Upper lobe of left lung (tissue), 6 donors: ENCODE results near the gene GOSR1. TPM values are rescaled to one million over a fixed set of nuclear protein-coding genes. Genes with fewer than 3 reads are reported as not detected.
A peak's percentile ranks its signal among the peaks of the same experiment; 100 is the strongest.
"Not testable (repeated sequence)": the region's sequence is repeated elsewhere in the genome, so short reads cannot be mapped to it uniquely, and the experiment has no call there.

ENCODE experiments used
- ATAC-seq, 2 donors: fragments of 200-7000 bp; cut with Tn5 transposase; one replicate each; pipeline ENCODE4 v1.9.1; 2022; ENCODE audit warnings: mild to moderate bottlenecking in 2 of 2, moderate library complexity in 2 of 2; ENCODE audit not compliant: low FRiP score in 2 of 2
- DNase-seq, 2 donors: peaks; one replicate each; pipeline ENCODE4 v3.0.0-alpha.2; 2019 to 2020
- H3K27ac ChIP-seq, 4 donors: fragments of 200-600 bp; sonication (generic); one replicate each; pipeline ENCODE4 v1.5.1; 2016 to 2019
- H3K27me3 ChIP-seq, 4 donors: fragments of 200-600 bp; sonication (generic); one replicate each; pipeline ENCODE4 v1.5.1; 2017 to 2019
- H3K36me3 ChIP-seq, 4 donors: fragments of 200-600 bp; sonication (generic); one replicate each; pipeline ENCODE4 v1.5.1; 2016 to 2019
- H3K4me1 ChIP-seq, 4 donors: fragments of 200-600 bp; sonication (generic); one replicate each; pipeline ENCODE4 v1.5.1; 2018 to 2019
- H3K4me3 ChIP-seq, 4 donors: fragments of 200-600 bp; sonication (generic); one replicate each; pipeline ENCODE4 v1.5.1; 2017 to 2019; ENCODE audit warnings: mild to moderate bottlenecking in 2 of 4, moderate library complexity in 1 of 4
- H3K9me3 ChIP-seq, 4 donors: fragments of 200-600 bp; sonication (generic); one replicate each; pipeline ENCODE4 v1.5.1; 2018 to 2019
- EP300 ChIP-seq, 4 donors: sonication (generic); formaldehyde crosslinking; IDR thresholded peaks; one replicate each; pipeline ENCODE4 v1.5.1; 2017; ENCODE audit warnings: antibody characterized with exemption in 4 of 4, control low read depth in 2 of 4
- POLR2A ChIP-seq, 4 donors: fragments of 450-650 bp; IDR thresholded peaks; one replicate each; pipeline ENCODE4 v1.5.1; 2016 to 2017; ENCODE audit warnings: antibody characterized with exemption in 4 of 4, mild to moderate bottlenecking in 2 of 4
- POLR2AphosphoS5 ChIP-seq, 2 donors: sonication (generic); formaldehyde crosslinking; IDR thresholded peaks; one replicate each; pipeline ENCODE4 v1.5.1; 2017; ENCODE audit warnings: antibody characterized with exemption in 2 of 2
- WGBS, 2 donors: methylation state at CpG; one replicate each; pipeline ENCODE4 v1.1.5; 2017 to 2018; 5-methylcytosine and 5-hydroxymethylcytosine counted together
- total RNA-seq, 6 donors: library from RNA; depleted of rRNA in 4 of 6; stranded (reverse); fragments of >200 nt in 4 of 6; gene quantifications; one replicate each; pipeline versions ENCODE4 v1.1.0 to v1.2.1, GENCODE V29; 2016 to 2021
- TF ChIP-seq, protein P1 (sequence below), 6 experiments: fragments of 450-650 bp in 4 of 6; fragments of 200-600 bp in 2 of 6; sonication (generic) in 2 of 6; IDR thresholded peaks; one replicate each; pipeline ENCODE4 v1.5.1; 2016 to 2019; ENCODE audit warnings: antibody characterized with exemption in 6 of 6
- donor health status: DM: no; HTN: no; CAD: no; lungs with moderate emphysema.
- donor health status: DM: no; HTN: yes; CAD: no; lungs with severe emphysema.

GOSR1 gene
- total RNA-seq, 6 donors from 2014 or later = 19.9 to 48.8 (median 37.0) TPM

DNA sequence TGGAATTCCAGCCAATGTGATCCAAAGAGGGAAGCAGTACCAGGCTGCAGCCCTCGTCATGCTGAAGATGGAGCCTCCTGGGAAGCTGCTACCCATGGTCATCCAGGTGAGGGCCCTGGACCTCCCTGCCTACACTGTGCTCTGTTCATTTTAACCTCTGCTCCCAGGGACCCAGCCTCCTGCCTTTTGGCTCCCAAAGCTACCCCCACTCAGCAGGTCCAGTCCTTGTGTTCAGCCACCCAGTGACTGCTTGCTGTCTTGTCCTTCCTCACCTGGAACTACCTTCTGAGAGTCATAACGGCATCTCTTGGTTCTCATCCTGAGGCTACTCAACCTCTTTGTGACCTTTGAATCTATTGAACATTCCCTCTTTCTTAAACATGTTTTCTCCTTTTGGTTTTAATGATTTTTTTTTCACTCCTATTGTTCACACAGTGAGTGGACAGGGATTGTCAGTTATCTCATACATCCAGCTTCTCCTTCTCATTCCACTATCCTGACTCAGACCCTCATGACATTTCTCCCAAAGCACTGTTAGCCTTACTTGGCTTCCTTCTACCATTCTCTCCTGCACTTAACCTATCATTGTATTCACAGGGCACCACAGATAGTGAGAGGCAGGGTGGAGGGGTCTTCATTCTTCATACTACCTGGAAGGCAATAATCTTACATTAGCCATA is 53.3 kb downstream of the GOSR1 start:
- H3K9me3 ChIP-seq = no peaks in the 10 kb centered on the region
- H3K4me3 ChIP-seq = no peak overlapping the region
- H3K27ac ChIP-seq = no peak overlapping the region
- no peak for DNase-seq
- TF ChIP-seq POLR2AphosphoS5 (IDR thresholded peaks at IDR 0.05) (no peak), POLR2A (IDR thresholded peaks at IDR 0.05) (no peak), EP300 (IDR thresholded peaks at IDR 0.05) (no peak)
- TF ChIP-seq, protein P1, sequence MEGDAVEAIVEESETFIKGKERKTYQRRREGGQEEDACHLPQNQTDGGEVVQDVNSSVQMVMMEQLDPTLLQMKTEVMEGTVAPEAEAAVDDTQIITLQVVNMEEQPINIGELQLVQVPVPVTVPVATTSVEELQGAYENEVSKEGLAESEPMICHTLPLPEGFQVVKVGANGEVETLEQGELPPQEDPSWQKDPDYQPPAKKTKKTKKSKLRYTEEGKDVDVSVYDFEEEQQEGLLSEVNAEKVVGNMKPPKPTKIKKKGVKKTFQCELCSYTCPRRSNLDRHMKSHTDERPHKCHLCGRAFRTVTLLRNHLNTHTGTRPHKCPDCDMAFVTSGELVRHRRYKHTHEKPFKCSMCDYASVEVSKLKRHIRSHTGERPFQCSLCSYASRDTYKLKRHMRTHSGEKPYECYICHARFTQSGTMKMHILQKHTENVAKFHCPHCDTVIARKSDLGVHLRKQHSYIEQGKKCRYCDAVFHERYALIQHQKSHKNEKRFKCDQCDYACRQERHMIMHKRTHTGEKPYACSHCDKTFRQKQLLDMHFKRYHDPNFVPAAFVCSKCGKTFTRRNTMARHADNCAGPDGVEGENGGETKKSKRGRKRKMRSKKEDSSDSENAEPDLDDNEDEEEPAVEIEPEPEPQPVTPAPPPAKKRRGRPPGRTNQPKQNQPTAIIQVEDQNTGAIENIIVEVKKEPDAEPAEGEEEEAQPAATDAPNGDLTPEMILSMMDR (IDR thresholded peaks at IDR 0.05) = no peak
- 95 to 99% methylated on average over 2 of the region's 2 CpGs for WGBS, 2 donors
- H3K4me1 ChIP-seq = no peaks in the 10 kb centered on the region
- ATAC-seq = no peak
- H3K36me3 ChIP-seq = peaks cover 0 to 5% (median 0%) of the 10 kb centered on the region in 4 donors
- no peaks in the 10 kb centered on the region for H3K27me3 ChIP-seq

DNA sequence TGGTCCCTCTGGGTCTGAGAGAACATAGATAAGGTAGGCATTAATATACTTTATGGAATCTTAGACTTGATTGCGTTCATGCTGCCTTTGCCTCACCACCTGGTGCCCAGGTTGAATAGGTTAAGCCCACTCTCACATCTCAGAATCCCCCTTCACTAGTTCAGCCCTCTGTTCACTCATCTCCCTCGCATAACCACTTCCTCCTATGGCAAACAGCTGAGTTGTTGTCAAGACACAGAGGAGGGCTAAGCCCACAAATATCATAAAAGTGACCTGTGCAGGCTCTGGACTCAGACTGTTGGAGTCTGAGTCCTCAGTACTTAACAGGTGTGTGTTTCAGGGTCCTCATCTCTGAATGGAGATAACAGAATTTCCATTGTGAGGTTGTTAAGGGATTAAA is 55.7 kb downstream of the GOSR1 start:
- no peak overlapping the region for H3K27ac ChIP-seq
- DNase-seq = no peak
- no peaks in the 10 kb centered on the region for H3K9me3 ChIP-seq
- H3K27me3 ChIP-seq = no peaks in the 10 kb centered on the region
- TF ChIP-seq POLR2AphosphoS5 (IDR thresholded peaks at IDR 0.05) = no peak
- TF ChIP-seq EP300 (IDR thresholded peaks at IDR 0.05) = no peak
- TF ChIP-seq, protein P1 (IDR thresholded peaks at IDR 0.05) = no peak
- no peak for TF ChIP-seq POLR2A (IDR thresholded peaks at IDR 0.05)
- peaks cover 0 to 5% (median 0%) of the 10 kb centered on the region in 4 donors for H3K36me3 ChIP-seq
- no peak for ATAC-seq
- WGBS, 2 donors = 82 to 84% methylated on average over 2 of the region's 2 CpGs
- no peak overlapping the region for H3K4me3 ChIP-seq
- no peaks in the 10 kb centered on the region for H3K4me1 ChIP-seq

DNA sequence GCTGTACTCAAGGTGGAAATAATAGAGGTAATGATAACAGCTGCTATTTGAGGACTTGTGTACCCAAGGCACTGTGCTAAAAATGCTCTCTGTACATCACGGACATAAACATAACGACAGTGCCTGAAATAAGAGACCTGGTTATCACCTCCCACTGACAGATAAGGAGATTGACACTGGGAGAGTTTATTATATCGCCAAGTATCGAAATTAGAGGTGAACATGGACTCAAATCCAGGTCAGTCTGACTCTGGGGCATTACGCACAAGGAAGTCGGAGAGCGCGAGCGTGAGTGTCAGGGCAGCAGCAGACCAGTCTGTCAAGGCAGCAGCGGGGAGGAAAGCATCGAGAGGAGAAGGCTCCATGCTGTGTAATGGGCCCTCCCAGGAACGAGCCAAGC is 57.1 kb downstream of the GOSR1 start:
- peaks cover 0 to 5% (median 0%) of the 10 kb centered on the region in 4 donors for H3K36me3 ChIP-seq
- 85 to 92% methylated on average over 12 of the region's 12 CpGs for WGBS, 2 donors

DNA sequence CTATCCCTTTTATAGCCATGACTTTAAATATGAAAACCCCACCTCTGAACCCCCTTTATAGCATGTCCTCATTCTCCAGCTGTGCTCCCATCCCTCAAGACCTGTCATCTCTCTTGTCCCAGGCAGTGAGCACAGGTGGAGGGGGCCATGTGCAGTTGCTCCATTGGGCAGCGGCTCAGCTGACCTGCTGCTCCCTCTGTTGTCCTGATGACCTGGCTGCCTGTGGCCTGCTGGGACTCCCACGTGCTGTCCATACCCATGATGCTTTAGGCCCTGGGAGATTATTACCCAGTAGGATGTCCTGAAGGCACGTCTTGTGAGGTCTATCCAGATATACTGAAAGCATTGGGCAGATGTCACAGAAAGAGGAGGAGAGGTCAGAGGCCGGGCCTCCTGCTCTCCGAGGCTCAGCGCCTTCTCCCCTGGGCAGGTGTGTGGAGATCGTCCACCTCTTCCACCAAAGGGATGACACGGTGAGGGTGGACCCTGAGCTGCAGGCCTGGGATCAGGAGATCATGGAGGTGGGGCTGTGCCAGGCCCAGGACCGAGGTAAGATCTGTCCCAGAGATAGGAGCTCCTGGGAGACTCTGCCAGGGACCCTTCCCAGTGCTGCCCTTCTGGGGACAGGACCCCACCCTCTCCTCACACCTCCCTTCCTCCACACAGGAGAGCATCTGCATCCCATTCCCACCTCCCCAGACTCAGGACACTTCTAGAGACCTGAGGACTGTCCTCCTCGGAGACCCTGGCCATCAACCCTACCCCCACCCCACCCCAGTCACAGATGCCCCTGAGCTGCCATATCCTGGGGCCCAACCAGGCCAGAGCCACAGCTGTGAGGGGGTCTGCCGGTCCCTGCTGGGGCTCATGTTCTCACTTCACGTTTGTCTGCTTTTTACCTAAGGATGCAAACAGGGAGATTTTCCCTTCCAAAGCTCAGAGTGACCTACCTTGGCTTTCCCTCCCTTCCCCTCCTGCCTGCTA is 58.0 kb downstream of the GOSR1 start:
- no peak for TF ChIP-seq EP300 (IDR thresholded peaks at IDR 0.05)
- TF ChIP-seq POLR2A (IDR thresholded peaks at IDR 0.05) = no peak
- TF ChIP-seq, protein P1 (IDR thresholded peaks at IDR 0.05) = no peak
- TF ChIP-seq POLR2AphosphoS5 (IDR thresholded peaks at IDR 0.05) = no peak
- Histone ChIP-seq H3K27me3 (no peaks in the 10 kb centered on the region), H3K36me3 (peaks cover 0 to 5% (median 0%) of the 10 kb centered on the region in 4 donors), H3K4me1 (no peaks in the 10 kb centered on the region), H3K9me3 (no peaks in the 10 kb centered on the region), H3K4me3 (no peak overlapping the region), H3K27ac (no peak overlapping the region)
- peak in 1 of 2 donors; percentile 25 for DNase-seq
- ATAC-seq = peak; percentile 23 to 56
- 89 to 94% methylated on average over 9 to 12 of the region's 12 CpGs for WGBS, 2 donors

More for the DNA sequence above, 57.1 kb downstream of the GOSR1 start:
- Histone ChIP-seq H3K4me1 (no peaks in the 10 kb centered on the region), H3K4me3 (no peak overlapping the region), H3K27ac (no peak overlapping the region), H3K9me3 (no peaks in the 10 kb centered on the region), H3K27me3 (no peaks in the 10 kb centered on the region)
- no peak for TF ChIP-seq POLR2A (IDR thresholded peaks at IDR 0.05)
- no peak for TF ChIP-seq POLR2AphosphoS5 (IDR thresholded peaks at IDR 0.05)
- TF ChIP-seq, protein P1 (IDR thresholded peaks at IDR 0.05) = no peak
- TF ChIP-seq EP300 (IDR thresholded peaks at IDR 0.05) = no peak
- peak in 1 of 2 donors; percentile 11 for DNase-seq
- no peak for ATAC-seq

- H3K36me3 ChIP-seq, H3K9me3 ChIP-seq, H3K4me1 ChIP-seq, H3K4me3 ChIP-seq, ATAC-seq, H3K27me3 ChIP-seq, H3K27ac ChIP-seq: not testable (repeated sequence)
- WGBS, 2 donors = 90 to 96% methylated on average over 16 of the region's 16 CpGs
- peak in 1 of 2 donors; percentile 50 for DNase-seq
These were observed 59.6 kb downstream of the GOSR1 start for GRCh38 chr17:30536846-30537245.

- not testable (repeated sequence) for H3K36me3 ChIP-seq, ATAC-seq, H3K4me1 ChIP-seq, H3K27ac ChIP-seq, DNase-seq, H3K4me3 ChIP-seq, H3K27me3 ChIP-seq, H3K9me3 ChIP-seq
- WGBS, 2 donors = 71 to 78% methylated on average over 1 of the region's 1 CpG
These were observed 60.5 kb downstream of the GOSR1 start for GRCh38 chr17:30537667-30538066.
